ENCODE results near the gene TNRC18.

DNA sequence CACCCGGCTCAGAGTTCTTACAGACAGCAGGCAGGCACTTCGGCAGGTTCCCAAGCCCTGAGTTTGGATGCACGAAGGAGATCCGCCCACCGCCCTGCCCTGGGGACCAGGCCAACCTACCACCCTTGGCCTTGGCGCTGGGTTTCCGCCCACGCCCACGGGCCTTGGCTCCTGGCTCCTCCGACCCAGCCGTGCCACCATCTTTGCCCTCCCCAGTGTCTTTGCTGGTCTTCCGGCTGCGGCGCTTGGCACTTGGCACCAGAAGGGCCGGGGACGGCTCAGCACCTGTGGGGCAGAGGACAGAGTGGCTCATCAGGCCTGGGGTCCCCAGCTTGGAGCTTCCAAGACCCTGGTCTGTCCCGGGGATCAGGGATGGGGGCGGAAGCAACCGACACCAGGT is 108.8 kb downstream of the TNRC18 start:
- TF ChIP-seq RAD21 (IDR thresholded peaks at IDR 0.05; ENCODE audit: low read length) (no peak), EP300 (IDR thresholded peaks at IDR 0.05; ENCODE audit: borderline replicate concordance in 1 of 2, low read depth in 1 of 2, low read length in 1 of 2) (no peak), RCOR1 (IDR thresholded peaks at IDR 0.05; ENCODE audit: low read length) (no peak), YY1 (IDR thresholded peaks at IDR 0.05; ENCODE audit: low read depth) (no peak), REST (IDR thresholded peaks at IDR 0.05; ENCODE audit: low read depth, low read length) (no peak), GABPA (IDR thresholded peaks at IDR 0.05; ENCODE audit: low read depth) (no peak), MEF2A (IDR thresholded peaks at IDR 0.05; ENCODE audit: borderline replicate concordance, low read depth) (no peak)
- TF ChIP-seq, protein P1, sequence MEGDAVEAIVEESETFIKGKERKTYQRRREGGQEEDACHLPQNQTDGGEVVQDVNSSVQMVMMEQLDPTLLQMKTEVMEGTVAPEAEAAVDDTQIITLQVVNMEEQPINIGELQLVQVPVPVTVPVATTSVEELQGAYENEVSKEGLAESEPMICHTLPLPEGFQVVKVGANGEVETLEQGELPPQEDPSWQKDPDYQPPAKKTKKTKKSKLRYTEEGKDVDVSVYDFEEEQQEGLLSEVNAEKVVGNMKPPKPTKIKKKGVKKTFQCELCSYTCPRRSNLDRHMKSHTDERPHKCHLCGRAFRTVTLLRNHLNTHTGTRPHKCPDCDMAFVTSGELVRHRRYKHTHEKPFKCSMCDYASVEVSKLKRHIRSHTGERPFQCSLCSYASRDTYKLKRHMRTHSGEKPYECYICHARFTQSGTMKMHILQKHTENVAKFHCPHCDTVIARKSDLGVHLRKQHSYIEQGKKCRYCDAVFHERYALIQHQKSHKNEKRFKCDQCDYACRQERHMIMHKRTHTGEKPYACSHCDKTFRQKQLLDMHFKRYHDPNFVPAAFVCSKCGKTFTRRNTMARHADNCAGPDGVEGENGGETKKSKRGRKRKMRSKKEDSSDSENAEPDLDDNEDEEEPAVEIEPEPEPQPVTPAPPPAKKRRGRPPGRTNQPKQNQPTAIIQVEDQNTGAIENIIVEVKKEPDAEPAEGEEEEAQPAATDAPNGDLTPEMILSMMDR (IDR thresholded peaks at IDR 0.05) = no peak
- TF ChIP-seq, protein P2, sequence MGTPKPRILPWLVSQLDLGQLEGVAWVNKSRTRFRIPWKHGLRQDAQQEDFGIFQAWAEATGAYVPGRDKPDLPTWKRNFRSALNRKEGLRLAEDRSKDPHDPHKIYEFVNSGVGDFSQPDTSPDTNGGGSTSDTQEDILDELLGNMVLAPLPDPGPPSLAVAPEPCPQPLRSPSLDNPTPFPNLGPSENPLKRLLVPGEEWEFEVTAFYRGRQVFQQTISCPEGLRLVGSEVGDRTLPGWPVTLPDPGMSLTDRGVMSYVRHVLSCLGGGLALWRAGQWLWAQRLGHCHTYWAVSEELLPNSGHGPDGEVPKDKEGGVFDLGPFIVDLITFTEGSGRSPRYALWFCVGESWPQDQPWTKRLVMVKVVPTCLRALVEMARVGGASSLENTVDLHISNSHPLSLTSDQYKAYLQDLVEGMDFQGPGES (IDR thresholded peaks at IDR 0.05; ENCODE audit: low read depth, low read length) = no peak
- TF ChIP-seq, protein P3, sequence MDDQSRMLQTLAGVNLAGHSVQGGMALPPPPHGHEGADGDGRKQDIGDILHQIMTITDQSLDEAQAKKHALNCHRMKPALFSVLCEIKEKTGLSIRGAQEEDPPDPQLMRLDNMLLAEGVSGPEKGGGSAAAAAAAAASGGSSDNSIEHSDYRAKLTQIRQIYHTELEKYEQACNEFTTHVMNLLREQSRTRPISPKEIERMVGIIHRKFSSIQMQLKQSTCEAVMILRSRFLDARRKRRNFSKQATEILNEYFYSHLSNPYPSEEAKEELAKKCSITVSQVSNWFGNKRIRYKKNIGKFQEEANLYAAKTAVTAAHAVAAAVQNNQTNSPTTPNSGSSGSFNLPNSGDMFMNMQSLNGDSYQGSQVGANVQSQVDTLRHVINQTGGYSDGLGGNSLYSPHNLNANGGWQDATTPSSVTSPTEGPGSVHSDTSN (IDR thresholded peaks at IDR 0.05) = no peak
- TF ChIP-seq, protein P4, sequence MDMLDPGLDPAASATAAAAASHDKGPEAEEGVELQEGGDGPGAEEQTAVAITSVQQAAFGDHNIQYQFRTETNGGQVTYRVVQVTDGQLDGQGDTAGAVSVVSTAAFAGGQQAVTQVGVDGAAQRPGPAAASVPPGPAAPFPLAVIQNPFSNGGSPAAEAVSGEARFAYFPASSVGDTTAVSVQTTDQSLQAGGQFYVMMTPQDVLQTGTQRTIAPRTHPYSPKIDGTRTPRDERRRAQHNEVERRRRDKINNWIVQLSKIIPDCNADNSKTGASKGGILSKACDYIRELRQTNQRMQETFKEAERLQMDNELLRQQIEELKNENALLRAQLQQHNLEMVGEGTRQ (IDR thresholded peaks at IDR 0.05; ENCODE audit: borderline replicate concordance, low read depth, low read length) = no peak

Data from SK-N-SH (cell line).